AG10803 (cell line): Measurements from ENCODE around the gene RALB.

ENCODE experiments used
- DNase-seq: peaks from one replicate; pipeline ENCODE4 v3.0.0; 2010; ENCODE audit warnings: low read depth
- H3K4me3 ChIP-seq: 2 replicates; pipeline ENCODE4 v1.5.1; 2011; ENCODE audit warnings: mild to moderate bottlenecking, low read length, control low read depth
- TF ChIP-seq, protein P1 (sequence below): conservative IDR thresholded peaks from 2 replicates; pipeline ENCODE4 v1.5.1; 2011; ENCODE audit warnings: mild to moderate bottlenecking, low read length, control low read depth, inconsistent platforms

RALB gene

GRCh38 chr2:120238728-120239487 lies 13.7 kb upstream of the RALB start:
- no peak overlapping the region for H3K4me3 ChIP-seq
- DNase-seq = peak; percentile 67
- TF ChIP-seq, protein P1, sequence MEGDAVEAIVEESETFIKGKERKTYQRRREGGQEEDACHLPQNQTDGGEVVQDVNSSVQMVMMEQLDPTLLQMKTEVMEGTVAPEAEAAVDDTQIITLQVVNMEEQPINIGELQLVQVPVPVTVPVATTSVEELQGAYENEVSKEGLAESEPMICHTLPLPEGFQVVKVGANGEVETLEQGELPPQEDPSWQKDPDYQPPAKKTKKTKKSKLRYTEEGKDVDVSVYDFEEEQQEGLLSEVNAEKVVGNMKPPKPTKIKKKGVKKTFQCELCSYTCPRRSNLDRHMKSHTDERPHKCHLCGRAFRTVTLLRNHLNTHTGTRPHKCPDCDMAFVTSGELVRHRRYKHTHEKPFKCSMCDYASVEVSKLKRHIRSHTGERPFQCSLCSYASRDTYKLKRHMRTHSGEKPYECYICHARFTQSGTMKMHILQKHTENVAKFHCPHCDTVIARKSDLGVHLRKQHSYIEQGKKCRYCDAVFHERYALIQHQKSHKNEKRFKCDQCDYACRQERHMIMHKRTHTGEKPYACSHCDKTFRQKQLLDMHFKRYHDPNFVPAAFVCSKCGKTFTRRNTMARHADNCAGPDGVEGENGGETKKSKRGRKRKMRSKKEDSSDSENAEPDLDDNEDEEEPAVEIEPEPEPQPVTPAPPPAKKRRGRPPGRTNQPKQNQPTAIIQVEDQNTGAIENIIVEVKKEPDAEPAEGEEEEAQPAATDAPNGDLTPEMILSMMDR = no peak

DNA sequence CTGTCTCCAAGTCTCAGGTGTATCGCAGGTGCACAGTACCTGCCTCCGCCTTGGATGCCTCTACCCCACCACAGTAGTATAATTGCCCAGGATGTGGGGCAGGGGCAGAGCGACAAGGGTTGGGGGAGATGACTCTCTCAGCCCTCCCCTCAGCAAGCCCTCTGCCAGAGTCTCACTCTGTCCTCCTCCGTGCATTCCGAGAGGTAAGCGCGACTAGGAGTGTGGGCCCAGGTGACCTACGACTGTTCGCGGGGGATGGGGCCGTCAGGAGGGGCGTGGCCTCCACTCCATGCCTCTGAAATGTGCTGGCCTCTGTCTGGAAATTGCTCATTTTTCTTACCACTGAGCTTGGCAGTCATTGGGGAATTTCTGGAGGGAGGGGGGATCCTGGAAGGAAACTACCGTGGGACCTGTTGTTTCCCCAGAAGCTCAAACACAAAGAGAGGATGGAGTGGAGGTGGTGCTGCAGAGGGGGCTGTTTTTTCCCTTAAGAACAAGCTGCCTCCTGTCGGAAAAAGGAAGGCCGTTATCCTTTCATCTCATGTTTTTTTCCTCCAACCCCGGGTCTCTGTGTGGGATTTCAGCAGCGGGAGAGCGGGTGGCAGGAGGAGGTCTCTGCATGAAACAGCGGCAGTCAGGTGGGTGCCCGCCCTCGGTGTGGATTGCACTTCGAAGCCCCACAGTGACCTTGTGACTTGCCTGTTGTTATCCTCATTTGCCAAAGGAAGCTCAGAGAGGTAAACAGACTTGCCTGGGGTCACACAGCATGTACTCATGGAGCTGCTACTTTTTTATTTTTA lies 13.0 kb upstream of the RALB start:
- peak overlapping the region; percentile 12; the same call in 1 of the 2 replicates for H3K4me3 ChIP-seq
- peak; percentile 87 for DNase-seq
- TF ChIP-seq, protein P1 = peak; percentile 7; the same call in 1 of the 2 replicates

GRCh38 chr2:120240901-120241429 lies 11.7 kb upstream of the RALB start:
- TF ChIP-seq, protein P1 = no peak
- no peak overlapping the region for H3K4me3 ChIP-seq
- no peak for DNase-seq

- TF ChIP-seq, protein P1 = no peak
- no peak for DNase-seq
- H3K4me3 ChIP-seq = no peak overlapping the region
These were observed 11.0 kb upstream of the RALB start for GRCh38 chr2:120241684-120242083.

- H3K4me3 ChIP-seq = no peak overlapping the region
- TF ChIP-seq, protein P1 = no peak
- DNase-seq = peak; percentile 31
These were observed 9.4 kb upstream of the RALB start for GRCh38 chr2:120243211-120243610.

DNA sequence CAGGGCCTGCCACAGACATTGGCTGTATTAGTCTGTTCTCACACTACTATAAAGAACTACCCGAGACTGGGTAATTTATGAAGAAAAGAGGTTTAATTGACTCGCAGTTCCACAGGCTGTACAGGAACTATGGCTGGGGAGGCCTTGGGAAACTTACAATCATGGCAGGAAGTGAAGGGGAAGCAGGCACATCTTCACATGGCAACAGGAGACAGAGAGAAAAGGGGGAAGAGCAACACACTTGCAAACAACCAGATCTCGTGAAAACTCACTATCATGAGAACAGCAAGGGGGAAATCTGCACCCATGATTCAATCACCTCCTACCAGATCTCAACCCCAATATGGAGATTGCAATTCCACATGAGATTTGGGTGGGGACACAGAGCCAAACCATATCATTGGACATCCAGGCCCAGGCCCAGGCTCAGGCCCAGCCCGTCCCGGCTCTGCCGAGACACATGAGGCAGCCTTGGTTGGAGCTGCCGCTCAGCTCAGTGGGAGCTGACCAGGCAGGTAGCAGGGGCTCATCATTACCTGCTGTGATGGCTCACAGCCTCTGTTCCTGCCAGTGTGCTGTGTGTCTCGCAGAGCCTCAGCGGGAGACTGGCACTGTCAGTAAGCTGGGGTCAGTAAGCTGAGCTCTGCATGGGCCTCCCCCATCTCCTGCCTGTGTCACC lies 8.6 kb upstream of the RALB start:
- H3K4me3 ChIP-seq = no peak overlapping the region
- no peak for DNase-seq
- TF ChIP-seq, protein P1 = no peak
